Liver (tissue), 9 donors: ENCODE data around the gene TCF7L2. TPM values are rescaled to one million over a fixed set of nuclear protein-coding genes. Genes with fewer than 3 reads are reported as not detected.

ENCODE experiments used
- DNase-seq: peaks from one replicate; pipeline ENCODE4 v3.0.0-alpha.2; 2017; ENCODE audit warnings: low spot score
- H3K27ac ChIP-seq, 2 donors: one replicate each; pipeline ENCODE4 v1.7.0; 2013; ENCODE audit warnings: inconsistent platforms in 2 of 2, low read length in 2 of 2, control low read depth in 1 of 2, low read depth in 1 of 2, mild to moderate bottlenecking in 1 of 2
- H3K27me3 ChIP-seq, 4 donors: one replicate each; pipeline versions ENCODE4 v1.6.1 to v1.7.0; 2013; ENCODE audit warnings: low read length in 3 of 4, inconsistent platforms in 1 of 4, mild to moderate bottlenecking in 1 of 4, moderate library complexity in 1 of 4; ENCODE audit not compliant: control insufficient read depth in 4 of 4, insufficient read depth in 4 of 4
- H3K36me3 ChIP-seq, 4 donors: one replicate each; pipeline versions ENCODE4 v1.6.1 to v1.7.0; 2013; ENCODE audit warnings: low read length in 3 of 4, mild to moderate bottlenecking in 3 of 4, low read depth in 1 of 4, moderate library complexity in 1 of 4; ENCODE audit not compliant: control insufficient read depth in 4 of 4, insufficient read depth in 3 of 4
- H3K4me1 ChIP-seq, 4 donors: one replicate each; pipeline versions ENCODE4 v1.6.1 to v1.7.0; 2013; ENCODE audit warnings: low read length in 3 of 4, mild to moderate bottlenecking in 3 of 4, moderate library complexity in 1 of 4; ENCODE audit not compliant: control insufficient read depth in 4 of 4, insufficient read depth in 4 of 4
- H3K4me3 ChIP-seq, 3 donors: one replicate each; pipeline versions ENCODE4 v1.6.1 to v1.7.0; 2013; ENCODE audit warnings: low read length in 3 of 3, control low read depth in 1 of 3, low read depth in 1 of 3, mild to moderate bottlenecking in 1 of 3
- H3K9ac ChIP-seq, 2 donors: one replicate each; pipeline ENCODE4 v1.7.0; 2013; ENCODE audit warnings: low read length in 2 of 2, mild to moderate bottlenecking in 2 of 2, moderate library complexity in 2 of 2, control low read depth in 1 of 2, low read depth in 1 of 2
- H3K9me3 ChIP-seq, 4 donors: one replicate each; pipeline versions ENCODE4 v1.6.1 to v1.7.0; 2013; ENCODE audit warnings: low read length in 3 of 4; ENCODE audit not compliant: control insufficient read depth in 4 of 4
- EGR1 ChIP-seq, 2 donors: IDR thresholded peaks; 2 replicates each; pipeline ENCODE4 v1.6.1; 2016 to 2018; ENCODE audit warnings: antibody characterized with exemption in 2 of 2, low read depth in 2 of 2
- GABPA ChIP-seq, 2 donors: IDR thresholded peaks in 1 of 2; conservative IDR thresholded peaks in 1 of 2; 2 replicates each; pipeline ENCODE4 v1.6.1; 2016; ENCODE audit warnings: antibody characterized with exemption in 2 of 2, mild to moderate bottlenecking in 1 of 2, moderate library complexity in 1 of 2
- HNF4A ChIP-seq, 2 donors: conservative IDR thresholded peaks; 2 replicates each; pipeline ENCODE4 v1.6.1; 2016; ENCODE audit warnings: antibody characterized with exemption in 2 of 2, mild to moderate bottlenecking in 2 of 2
- HNF4G ChIP-seq: IDR thresholded peaks from 2 replicates; pipeline ENCODE4 v1.6.1; 2016; ENCODE audit warnings: antibody characterized with exemption
- JUND ChIP-seq, 2 donors: IDR thresholded peaks; 2 replicates each; pipeline ENCODE4 v1.6.1; 2016; ENCODE audit warnings: antibody characterized with exemption in 2 of 2
- NR2F2 ChIP-seq: IDR thresholded peaks from 2 replicates; pipeline ENCODE4 v1.6.1; 2016; ENCODE audit warnings: antibody characterized with exemption
- RAD21 ChIP-seq, 2 donors: IDR thresholded peaks; 2 replicates each; pipeline ENCODE4 v1.6.1; 2016; ENCODE audit warnings: antibody characterized with exemption in 2 of 2, mild to moderate bottlenecking in 2 of 2
- REST ChIP-seq: IDR thresholded peaks from 2 replicates; pipeline ENCODE4 v1.6.1; 2016; ENCODE audit warnings: antibody characterized with exemption, mild to moderate bottlenecking
- RXRA ChIP-seq, 2 donors: IDR thresholded peaks; 2 replicates each; pipeline ENCODE4 v1.6.1; 2017 to 2018; ENCODE audit warnings: antibody characterized with exemption in 2 of 2, mild to moderate bottlenecking in 1 of 2
- SP1 ChIP-seq: IDR thresholded peaks from 2 replicates; pipeline ENCODE4 v1.6.1; 2018; ENCODE audit warnings: antibody characterized with exemption, mild to moderate bottlenecking
- TAF1 ChIP-seq: conservative IDR thresholded peaks from 2 replicates; pipeline ENCODE4 v1.6.1; 2016; ENCODE audit warnings: antibody characterized with exemption, mild to moderate bottlenecking
- YY1 ChIP-seq: IDR thresholded peaks from 2 replicates; pipeline ENCODE4 v1.6.1; 2016; ENCODE audit warnings: antibody characterized with exemption, mild to moderate bottlenecking
- ZBTB33 ChIP-seq: IDR thresholded peaks from 2 replicates; pipeline ENCODE4 v1.6.1; 2016; ENCODE audit warnings: antibody characterized with exemption
- WGBS: extraction: QIAGEN DNeasy Blood & Tissue Kit; methylation state at CpG from one replicate; pipeline ENCODE4 v1.1.7; 2013; 5-methylcytosine and 5-hydroxymethylcytosine counted together
- polyA plus RNA-seq, 2 donors: library from polyadenylated mRNA; stranded (reverse) in 1 of 2; unstranded in 1 of 2; fragments of 200-250 nt in 1 of 2; fragments of >200 nt in 1 of 2; fragmentation: Nextera tagmentation in 1 of 2; extraction: Ambion mirVana in 1 of 2; gene quantifications; one replicate each; pipeline versions ENCODE4 v1.2.1 to v1.2.3, GENCODE V29; 2013 to 2015
- total RNA-seq, 2 donors: library from RNA; depleted of rRNA; stranded (reverse); fragments of >200 nt; gene quantifications; one replicate each; pipeline ENCODE4 v1.2.3, GENCODE V29; 2014
- TF ChIP-seq, protein P1 (sequence below): IDR thresholded peaks from 2 replicates; pipeline ENCODE4 v1.6.1; 2016; ENCODE audit warnings: antibody characterized with exemption
- TF ChIP-seq, protein P2 (sequence below): IDR thresholded peaks from 2 replicates; pipeline ENCODE4 v1.6.1; 2016; ENCODE audit warnings: antibody characterized with exemption
- donor health status: healthy.
- donor health status: healthy.
- donor health status: healthy.
- donor health status: healthy.
- donor health status: healthy.

The TCF7L2 gene
- total and polyA plus RNA-seq, 4 donors: 4.9 to 18.0 (median 8.3) TPM

- Histone ChIP-seq H3K4me3 (peak overlapping the region; percentile 61 to 99 (median 70)), H3K4me1 (peaks cover 0 to 42% (median 14%) of the 10 kb centered on the region in 4 donors), H3K9me3 (no peaks in the 10 kb centered on the region), H3K27ac (peak overlapping the region; percentile 83 to 88), H3K36me3 (no peaks in the 10 kb centered on the region), H3K27me3 (no peaks in the 10 kb centered on the region), H3K9ac (peak overlapping the region; percentile 94 to 98)
- 3% methylated on average over 9 of the region's 9 CpGs for WGBS
- DNase-seq: no peak
- TF ChIP-seq GABPA (IDR thresholded peaks at IDR 0.05 in 1 of 2, conservative IDR thresholded peaks at IDR 0.05 in 1 of 2) (no peak), HNF4G (peak; percentile 46), NR2F2 (no peak), HNF4A (conservative IDR thresholded peaks at IDR 0.05) (peak; percentile 83 to 86), JUND (IDR thresholded peaks at IDR 0.05) (no peak), ZBTB33 (peak; percentile 24), RXRA (IDR thresholded peaks at IDR 0.05) (peak; percentile 77), RAD21 (IDR thresholded peaks at IDR 0.05) (peak; percentile 36 to 47), TAF1 (peak; percentile 60), REST (peak; percentile 64), EGR1 (IDR thresholded peaks at IDR 0.05; ENCODE audit: low read depth in 2 of 2) (no peak), SP1 (peak; percentile 84)
- TF ChIP-seq, protein P1, sequence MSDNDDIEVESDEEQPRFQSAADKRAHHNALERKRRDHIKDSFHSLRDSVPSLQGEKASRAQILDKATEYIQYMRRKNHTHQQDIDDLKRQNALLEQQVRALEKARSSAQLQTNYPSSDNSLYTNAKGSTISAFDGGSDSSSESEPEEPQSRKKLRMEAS: peak; percentile 25
- TF ChIP-seq, protein P2, sequence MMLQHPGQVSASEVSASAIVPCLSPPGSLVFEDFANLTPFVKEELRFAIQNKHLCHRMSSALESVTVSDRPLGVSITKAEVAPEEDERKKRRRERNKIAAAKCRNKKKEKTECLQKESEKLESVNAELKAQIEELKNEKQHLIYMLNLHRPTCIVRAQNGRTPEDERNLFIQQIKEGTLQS: no peak
These were observed 764 bp upstream of the TCF7L2 start for GRCh38 chr10:112949143-112949823.

GRCh38 chr10:112950714-112951358 lies 789 bp downstream of the TCF7L2 start:
- H3K27me3 ChIP-seq: no peaks in the 10 kb centered on the region
- H3K9me3 ChIP-seq: no peaks in the 10 kb centered on the region
- H3K4me3 ChIP-seq: peak overlapping the region; percentile 86 to 99 (median 92)
- WGBS: under 1% methylated on average over 56 of the region's 56 CpGs
- peak overlapping the region; percentile 93 to 99 for H3K27ac ChIP-seq
- no peaks in the 10 kb centered on the region for H3K36me3 ChIP-seq
- peak overlapping the region; percentile 77 to 97 for H3K9ac ChIP-seq
- H3K4me1 ChIP-seq: peaks cover 6 to 56% (median 22%) of the 10 kb centered on the region in 4 donors
- TF ChIP-seq ZBTB33 (no peak), HNF4G (no peak), YY1 (peak; percentile 40), TAF1 (no peak)
- peak; percentile 47 for DNase-seq
